Small intestine (tissue), 7 donors: Measurements from ENCODE around the gene VWA8. TPM values are rescaled to one million over a fixed set of nuclear protein-coding genes. Genes with fewer than 3 reads are reported as not detected.

Source experiments
- DNase-seq, 2 donors: peaks; one replicate each; pipeline versions ENCODE4 v3.0.0 to v3.0.0-alpha.2; 2013
- FAIRE-seq: peaks from 2 replicates; lab custom pipeline; 2012; peaks lifted over from hg19 to GRCh38; lab: Jason Lieb, UNC
- H3K27ac ChIP-seq, 3 donors: one replicate each; pipeline ENCODE4 v1.5.1; 2013; ENCODE audit warnings: low read length in 2 of 3, mild to moderate bottlenecking in 2 of 3, control low read depth in 1 of 3, inconsistent platforms in 1 of 3, low read depth in 1 of 3, moderate library complexity in 1 of 3
- H3K27me3 ChIP-seq, 3 donors: one replicate each; pipeline ENCODE4 v1.6.1; 2013; ENCODE audit warnings: low read length in 3 of 3, inconsistent platforms in 1 of 3; ENCODE audit not compliant: control insufficient read depth in 3 of 3, insufficient read depth in 3 of 3
- H3K36me3 ChIP-seq, 3 donors: one replicate each; pipeline ENCODE4 v1.6.1; 2013; ENCODE audit warnings: low read length in 3 of 3, inconsistent platforms in 1 of 3, low read depth in 1 of 3, mild to moderate bottlenecking in 1 of 3, moderate library complexity in 1 of 3; ENCODE audit not compliant: control insufficient read depth in 3 of 3, insufficient read depth in 2 of 3
- H3K4me1 ChIP-seq, 3 donors: one replicate each; pipeline ENCODE4 v1.6.1; 2013; ENCODE audit warnings: low read length in 2 of 3, inconsistent platforms in 1 of 3, low read depth in 1 of 3, mild to moderate bottlenecking in 1 of 3, moderate library complexity in 1 of 3; ENCODE audit not compliant: control insufficient read depth in 3 of 3, insufficient read depth in 2 of 3
- H3K4me3 ChIP-seq, 3 donors: one replicate each; pipeline ENCODE4 v1.5.1; 2013; ENCODE audit warnings: low read length in 3 of 3, control low read depth in 1 of 3, inconsistent platforms in 1 of 3, low read depth in 1 of 3, mild to moderate bottlenecking in 1 of 3, moderate library complexity in 1 of 3
- H3K9me3 ChIP-seq, 2 donors: one replicate each; pipeline ENCODE4 v1.6.1; 2013; ENCODE audit warnings: low read depth in 1 of 2, low read length in 1 of 2; ENCODE audit not compliant: control insufficient read depth in 2 of 2, insufficient read depth in 1 of 2
- WGBS, 3 donors: extraction: QIAGEN DNeasy Blood & Tissue Kit; methylation state at CpG; one replicate each; pipeline ENCODE4 v1.1.7; 2013; 5-methylcytosine and 5-hydroxymethylcytosine counted together
- polyA plus RNA-seq, 4 donors: library from polyadenylated mRNA; stranded (reverse) in 3 of 4; unstranded in 1 of 4; fragments of 200-250 nt in 3 of 4; fragments of 120-200 nt in 1 of 4; gene quantifications; one replicate each; pipeline versions ENCODE4 v1.2.1 to v1.2.3, GENCODE V29; 2013
- donor health status: healthy with polysubstance abuse.
- donor health status: control.
- donor health status: control.
- donor health status: Bipolar disorder and iron deficiency.
- donor health status: healthy.

The VWA8 gene
- polyA plus RNA-seq, 4 donors = 3.8 to 11.5 (median 6.0) TPM

DNA sequence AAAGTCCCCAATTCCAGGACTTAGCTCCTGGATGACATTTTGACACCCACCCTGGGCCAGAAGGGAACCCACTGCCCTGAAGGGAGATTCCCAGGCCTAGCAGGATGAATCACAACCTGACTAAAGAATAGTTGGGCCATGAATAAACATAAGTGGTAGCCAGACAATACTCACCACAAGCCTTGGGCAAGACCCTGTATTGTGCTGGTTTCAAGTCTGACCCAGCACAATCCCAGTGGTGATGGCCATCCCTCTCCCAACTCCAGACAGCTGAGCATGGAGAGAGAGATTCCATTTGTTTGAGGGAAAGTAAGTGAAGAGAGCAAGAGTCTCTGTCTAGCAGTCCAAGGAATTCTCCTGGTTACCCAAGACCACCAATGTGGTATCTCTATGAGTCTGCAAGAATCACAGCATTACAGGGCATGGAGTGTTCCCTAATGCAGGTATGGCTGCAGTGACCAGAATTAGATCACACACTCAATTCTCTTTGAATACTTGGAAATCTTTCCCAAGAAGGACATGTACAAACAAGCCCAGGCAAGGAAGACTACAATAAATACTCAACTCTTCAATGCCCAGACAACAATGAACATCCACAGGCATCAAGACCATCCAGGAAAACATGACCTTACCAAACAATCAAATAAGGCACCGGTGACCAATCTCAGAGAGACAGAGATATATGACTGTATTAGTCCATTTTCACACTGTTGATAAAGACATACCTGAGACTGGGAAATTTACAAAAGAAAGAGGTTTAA lies 158.0 kb downstream of the VWA8 start:
- peaks cover 0 to 14% (median 8%) of the 10 kb centered on the region in 3 donors for H3K36me3 ChIP-seq
- 90 to 93% (median 92%) methylated on average over 1 of the region's 1 CpG for WGBS, 3 donors
- H3K4me1 ChIP-seq = no peaks in the 10 kb centered on the region
- FAIRE-seq (no peak), DNase-seq (no peak)
- no peak overlapping the region for H3K27ac ChIP-seq
- peaks cover 0 to 8% of the 10 kb centered on the region in 2 donors for H3K9me3 ChIP-seq
- H3K27me3 ChIP-seq = no peaks in the 10 kb centered on the region
- no peak overlapping the region for H3K4me3 ChIP-seq

DNA sequence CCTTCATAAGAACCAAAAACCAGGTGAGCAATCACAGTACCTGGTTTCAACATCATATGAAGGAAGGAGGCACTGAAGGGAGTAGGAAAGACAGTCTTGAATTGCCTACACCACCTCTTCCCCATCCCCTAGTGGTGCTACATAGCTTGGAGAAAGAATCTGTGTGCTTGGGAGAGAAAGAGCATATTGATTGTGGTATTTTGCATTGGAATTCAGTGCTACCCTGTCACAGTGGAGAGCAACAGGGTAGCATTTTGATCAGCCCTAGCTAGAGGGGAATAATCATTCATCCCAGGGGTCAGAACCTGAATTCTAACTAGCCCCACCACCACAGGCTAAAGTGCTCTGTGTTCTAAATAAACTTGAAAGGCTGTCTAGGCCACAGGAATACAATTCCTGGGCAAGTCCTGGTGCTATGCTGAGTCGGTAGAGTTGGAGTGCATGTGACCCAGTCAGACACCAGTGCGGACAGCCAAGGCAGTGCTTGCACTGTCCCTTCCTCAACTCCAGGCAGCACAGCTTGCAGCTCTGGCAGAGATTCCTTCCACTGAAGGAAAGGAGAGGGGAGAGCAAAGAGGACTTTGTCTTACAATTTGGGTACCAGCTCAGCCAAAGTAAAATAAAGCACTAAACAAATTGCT lies 158.7 kb downstream of the VWA8 start:
- H3K36me3 ChIP-seq = peaks cover 0 to 10% (median 8%) of the 10 kb centered on the region in 3 donors
- H3K27ac ChIP-seq = no peak overlapping the region
- peaks cover 0 to 8% of the 10 kb centered on the region in 2 donors for H3K9me3 ChIP-seq
- DNase-seq (no peak), FAIRE-seq (no peak)
- WGBS, 3 donors = 93 to 100% (median 95%) methylated on average over 2 of the region's 2 CpGs
- no peaks in the 10 kb centered on the region for H3K4me1 ChIP-seq
- no peaks in the 10 kb centered on the region for H3K27me3 ChIP-seq
- no peak overlapping the region for H3K4me3 ChIP-seq

DNA sequence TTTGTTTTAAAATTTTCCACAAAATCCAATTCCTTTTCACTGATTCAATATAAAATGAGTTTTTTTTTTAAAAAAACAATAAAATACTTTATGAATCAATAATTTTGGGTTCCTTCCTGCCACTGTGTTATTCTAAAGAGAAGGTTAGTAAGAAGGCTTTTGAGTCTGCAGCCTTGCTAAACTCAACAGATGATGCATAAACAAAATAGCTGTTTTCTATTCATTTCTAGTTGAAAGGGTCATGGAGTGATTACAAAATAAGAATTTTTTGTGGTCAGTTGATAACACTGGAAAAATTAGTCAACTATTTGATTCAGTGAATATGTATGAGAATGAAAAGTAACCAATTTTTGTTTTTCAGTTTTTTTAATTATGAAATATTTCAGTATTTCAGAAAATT lies 169.9 kb downstream of the VWA8 start:
- DNase-seq = no peak
- Histone ChIP-seq H3K27ac (no peak overlapping the region), H3K27me3 (no peaks in the 10 kb centered on the region), H3K4me3 (no peak overlapping the region), H3K9me3 (no peaks in the 10 kb centered on the region), H3K36me3 (peaks cover 0 to 2% (median 1%) of the 10 kb centered on the region in 3 donors), H3K4me1 (no peaks in the 10 kb centered on the region)
- peak; percentile 81 for FAIRE-seq

DNA sequence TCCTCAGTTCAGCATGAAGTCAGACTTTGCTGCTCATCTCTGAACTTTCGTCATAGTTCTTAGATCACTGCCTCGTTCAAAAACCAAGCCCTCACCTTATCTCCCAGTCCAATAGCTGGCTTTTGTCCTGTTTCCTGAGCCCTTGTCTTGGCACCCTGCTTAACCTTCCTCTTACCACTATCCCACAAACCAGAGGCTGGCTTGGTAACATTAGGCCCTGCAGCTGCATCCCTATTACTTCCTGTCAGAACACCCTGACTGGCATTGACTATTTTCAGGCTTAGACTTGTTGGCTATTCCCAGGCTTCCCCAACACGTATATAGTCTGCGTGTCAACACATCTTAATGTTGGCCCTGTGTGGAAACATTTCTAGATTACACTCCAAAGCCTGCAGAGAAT lies 172.4 kb downstream of the VWA8 start:
- Histone ChIP-seq H3K27ac (no peak overlapping the region), H3K4me1 (no peaks in the 10 kb centered on the region), H3K4me3 (no peak overlapping the region), H3K9me3 (no peaks in the 10 kb centered on the region), H3K27me3 (no peaks in the 10 kb centered on the region), H3K36me3 (peaks cover 0 to 2% (median 2%) of the 10 kb centered on the region in 3 donors)
- no peak for FAIRE-seq
- 66 to 74% (median 74%) methylated on average over 4 of the region's 4 CpGs for WGBS, 3 donors
- no peak for DNase-seq

DNA sequence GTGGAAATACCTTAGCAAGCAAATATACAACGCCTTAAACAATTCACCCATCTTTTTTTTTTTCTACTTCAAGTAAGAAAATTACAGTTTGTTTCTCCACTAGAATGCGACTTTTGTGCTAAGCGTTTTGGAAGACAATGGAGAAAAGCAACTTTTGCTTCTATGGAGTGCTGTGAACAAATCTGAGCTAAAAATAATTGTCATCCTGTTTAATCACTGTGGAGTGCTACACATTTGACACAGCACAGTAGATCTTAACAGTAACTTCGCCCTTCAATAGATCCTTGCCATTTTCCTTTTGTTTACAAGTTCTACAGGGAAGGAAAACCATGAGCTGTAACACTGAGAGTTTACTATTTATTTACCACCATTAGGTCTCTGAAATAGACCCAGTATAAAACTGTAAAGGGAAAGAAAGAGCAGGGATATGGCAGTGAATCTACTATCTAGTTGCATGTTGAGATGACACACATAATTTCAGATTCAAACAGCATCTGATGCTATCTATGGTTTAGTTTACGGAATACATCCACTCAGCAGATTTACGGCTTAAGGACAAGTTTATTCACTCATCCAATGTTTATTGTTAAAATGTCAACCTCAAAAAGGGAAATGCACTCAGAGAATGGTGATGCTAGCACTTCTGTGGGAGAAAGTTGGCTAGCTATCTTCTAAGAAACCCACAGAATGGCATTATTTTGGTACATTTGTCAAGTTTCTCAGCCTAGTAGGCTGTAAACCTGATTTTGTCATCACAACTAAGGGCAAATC lies 175.3 kb downstream of the VWA8 start:
- Histone ChIP-seq H3K36me3 (peaks cover 0 to 3% (median 0%) of the 10 kb centered on the region in 3 donors), H3K4me3 (no peak overlapping the region), H3K27ac (no peak overlapping the region), H3K27me3 (no peaks in the 10 kb centered on the region), H3K4me1 (no peaks in the 10 kb centered on the region), H3K9me3 (no peaks in the 10 kb centered on the region)
- FAIRE-seq = no peak
- DNase-seq = no peak
- WGBS, 3 donors = 83 to 94% (median 94%) methylated on average over 6 of the region's 6 CpGs

DNA sequence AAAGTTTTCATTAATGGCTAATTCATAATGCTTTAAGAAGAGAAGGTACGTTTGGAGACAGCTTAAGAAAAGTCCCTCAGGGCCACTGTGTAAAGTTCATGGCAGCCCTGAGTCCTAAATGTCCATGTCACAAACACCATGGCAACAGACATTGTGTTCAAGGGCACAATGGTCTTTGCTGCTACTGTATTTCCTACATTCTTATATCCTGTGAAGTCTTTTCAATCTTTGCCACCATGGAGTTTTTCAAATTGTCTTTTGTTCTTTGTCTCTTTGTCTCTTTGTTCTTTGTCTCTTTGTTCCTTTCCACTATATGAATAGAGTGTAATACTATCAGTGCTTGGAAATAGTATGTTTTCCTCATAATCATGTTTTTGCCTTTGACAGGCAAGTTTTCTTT lies 178.8 kb downstream of the VWA8 start:
- WGBS, 3 donors = 74 to 87% (median 75%) methylated on average over 1 of the region's 1 CpG
- Histone ChIP-seq H3K27me3 (no peaks in the 10 kb centered on the region), H3K36me3 (peaks cover 0 to 5% (median 0%) of the 10 kb centered on the region in 3 donors), H3K4me1 (no peaks in the 10 kb centered on the region), H3K4me3 (no peak overlapping the region), H3K9me3 (no peaks in the 10 kb centered on the region), H3K27ac (no peak overlapping the region)
- DNase-seq = no peak
- FAIRE-seq = no peak

DNA sequence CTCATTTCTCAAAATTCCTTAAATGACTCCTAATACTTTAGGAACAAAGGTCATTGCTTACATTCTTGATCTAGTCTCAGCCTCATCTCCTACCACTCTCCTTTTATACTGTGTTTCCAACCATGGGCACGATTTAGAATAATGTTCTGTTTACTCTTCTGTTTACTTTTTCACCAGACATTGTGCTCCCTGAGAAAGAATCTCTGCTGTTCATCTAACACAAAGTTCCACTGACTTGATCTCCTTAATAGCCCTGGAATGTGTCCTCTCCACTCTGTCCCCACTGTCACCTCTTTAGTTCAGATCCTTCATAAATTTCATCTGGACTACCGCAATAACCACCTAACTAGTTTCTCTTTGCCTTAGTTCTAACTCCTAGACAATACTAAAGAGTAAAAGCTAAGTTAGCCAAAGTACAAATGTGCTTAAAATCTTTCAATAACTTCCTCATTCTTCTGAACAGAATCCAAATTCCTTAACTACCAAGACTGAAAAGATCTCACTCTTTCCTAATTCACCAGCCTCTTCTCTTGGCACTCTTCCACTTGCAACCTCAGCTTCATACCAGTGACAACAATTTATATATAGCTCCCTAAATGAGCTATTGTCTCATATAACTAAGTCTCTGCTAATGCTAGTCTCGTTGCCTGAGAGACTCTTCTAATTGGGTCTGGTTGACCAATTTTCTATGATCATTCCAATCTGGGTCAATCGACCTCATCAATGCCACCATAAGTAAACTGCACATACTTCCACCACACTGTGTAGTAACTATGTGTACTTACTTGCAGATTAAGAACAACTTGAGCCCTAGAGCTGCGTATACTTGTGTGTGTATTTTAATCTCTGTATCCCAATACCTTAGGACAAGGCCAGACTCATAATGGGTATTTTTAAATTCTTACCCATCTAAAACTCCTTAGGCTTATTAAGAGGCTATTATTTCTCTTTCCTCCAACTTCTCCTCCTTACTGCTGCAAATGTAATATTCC lies 179.9 kb downstream of the VWA8 start:
- H3K27ac ChIP-seq = no peak overlapping the region
- WGBS, 3 donors = 73 to 80% (median 80%) methylated on average over 5 of the region's 5 CpGs
- H3K27me3 ChIP-seq = no peaks in the 10 kb centered on the region
- no peak for DNase-seq
- peaks cover 0 to 5% (median under 1%) of the 10 kb centered on the region in 3 donors for H3K36me3 ChIP-seq
- no peak overlapping the region for H3K4me3 ChIP-seq
- H3K9me3 ChIP-seq = no peaks in the 10 kb centered on the region
- no peak for FAIRE-seq
- no peaks in the 10 kb centered on the region for H3K4me1 ChIP-seq
